ENCODE results near the gene ACSL6. TPM values are rescaled to one million over a fixed set of nuclear protein-coding genes. Genes with fewer than 3 reads are reported as not detected.

The ACSL6 gene, protein sequence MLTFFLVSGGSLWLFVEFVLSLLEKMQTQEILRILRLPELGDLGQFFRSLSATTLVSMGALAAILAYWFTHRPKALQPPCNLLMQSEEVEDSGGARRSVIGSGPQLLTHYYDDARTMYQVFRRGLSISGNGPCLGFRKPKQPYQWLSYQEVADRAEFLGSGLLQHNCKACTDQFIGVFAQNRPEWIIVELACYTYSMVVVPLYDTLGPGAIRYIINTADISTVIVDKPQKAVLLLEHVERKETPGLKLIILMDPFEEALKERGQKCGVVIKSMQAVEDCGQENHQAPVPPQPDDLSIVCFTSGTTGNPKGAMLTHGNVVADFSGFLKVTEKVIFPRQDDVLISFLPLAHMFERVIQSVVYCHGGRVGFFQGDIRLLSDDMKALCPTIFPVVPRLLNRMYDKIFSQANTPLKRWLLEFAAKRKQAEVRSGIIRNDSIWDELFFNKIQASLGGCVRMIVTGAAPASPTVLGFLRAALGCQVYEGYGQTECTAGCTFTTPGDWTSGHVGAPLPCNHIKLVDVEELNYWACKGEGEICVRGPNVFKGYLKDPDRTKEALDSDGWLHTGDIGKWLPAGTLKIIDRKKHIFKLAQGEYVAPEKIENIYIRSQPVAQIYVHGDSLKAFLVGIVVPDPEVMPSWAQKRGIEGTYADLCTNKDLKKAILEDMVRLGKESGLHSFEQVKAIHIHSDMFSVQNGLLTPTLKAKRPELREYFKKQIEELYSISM
- total RNA-seq (ENCODE audit: low replicate concordance), result 0.97 and 2.8 TPM in 2 replicates
- long read RNA-seq, partial matches to known transcripts, result 0 of 1 reads
- long read RNA-seq, other reads (novel, unspliced or antisense), result 1 of 1 reads

GRCh38 chr5:132011622-132012343 is at the start of gene ACSL6:
ACSL6 (minus strand) TSS chr5:132011658; CDS start chr5:132011553, 105 bp downstream.
- DNase-seq (ENCODE audit: extremely low spot score, unreplicated experiment), result peak; percentile 70
- Mint-ChIP-seq H3K27ac (no peak within 1 kb of the TSS), H3K4me3 (peak within 1 kb of the TSS; percentile 83), H3K9me3 (no peaks in the 10 kb centered on the region), H3K36me3 (no peaks in the 10 kb centered on the region), H3K27me3 (peaks cover 84% of the 10 kb centered on the region), H3K4me1 (ENCODE audit: unreplicated experiment) (no peaks in the 10 kb centered on the region)
- TF ChIP-seq, protein P1, sequence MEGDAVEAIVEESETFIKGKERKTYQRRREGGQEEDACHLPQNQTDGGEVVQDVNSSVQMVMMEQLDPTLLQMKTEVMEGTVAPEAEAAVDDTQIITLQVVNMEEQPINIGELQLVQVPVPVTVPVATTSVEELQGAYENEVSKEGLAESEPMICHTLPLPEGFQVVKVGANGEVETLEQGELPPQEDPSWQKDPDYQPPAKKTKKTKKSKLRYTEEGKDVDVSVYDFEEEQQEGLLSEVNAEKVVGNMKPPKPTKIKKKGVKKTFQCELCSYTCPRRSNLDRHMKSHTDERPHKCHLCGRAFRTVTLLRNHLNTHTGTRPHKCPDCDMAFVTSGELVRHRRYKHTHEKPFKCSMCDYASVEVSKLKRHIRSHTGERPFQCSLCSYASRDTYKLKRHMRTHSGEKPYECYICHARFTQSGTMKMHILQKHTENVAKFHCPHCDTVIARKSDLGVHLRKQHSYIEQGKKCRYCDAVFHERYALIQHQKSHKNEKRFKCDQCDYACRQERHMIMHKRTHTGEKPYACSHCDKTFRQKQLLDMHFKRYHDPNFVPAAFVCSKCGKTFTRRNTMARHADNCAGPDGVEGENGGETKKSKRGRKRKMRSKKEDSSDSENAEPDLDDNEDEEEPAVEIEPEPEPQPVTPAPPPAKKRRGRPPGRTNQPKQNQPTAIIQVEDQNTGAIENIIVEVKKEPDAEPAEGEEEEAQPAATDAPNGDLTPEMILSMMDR (conservative IDR thresholded peaks at IDR 0.05), result no peak

- Mint-ChIP-seq H3K4me3 (no peak within 1 kb of the TSS), H3K27ac (no peak within 1 kb of the TSS), H3K36me3 (no peaks in the 10 kb centered on the region), H3K9me3 (no peaks in the 10 kb centered on the region), H3K4me1 (ENCODE audit: unreplicated experiment) (no peaks in the 10 kb centered on the region), H3K27me3 (no peaks in the 10 kb centered on the region)
- TF ChIP-seq, protein P1 (conservative IDR thresholded peaks at IDR 0.05), result no peak
- no peak for DNase-seq (ENCODE audit: extremely low spot score, unreplicated experiment)
These were observed 49.2 kb upstream of the ACSL6 start, which contains the start of gene IL3 for GRCh38 chr5:132060501-132061161. IL3 (plus strand) TSS chr5:132060655; CDS start chr5:132060707, 52 bp downstream.

DNA sequence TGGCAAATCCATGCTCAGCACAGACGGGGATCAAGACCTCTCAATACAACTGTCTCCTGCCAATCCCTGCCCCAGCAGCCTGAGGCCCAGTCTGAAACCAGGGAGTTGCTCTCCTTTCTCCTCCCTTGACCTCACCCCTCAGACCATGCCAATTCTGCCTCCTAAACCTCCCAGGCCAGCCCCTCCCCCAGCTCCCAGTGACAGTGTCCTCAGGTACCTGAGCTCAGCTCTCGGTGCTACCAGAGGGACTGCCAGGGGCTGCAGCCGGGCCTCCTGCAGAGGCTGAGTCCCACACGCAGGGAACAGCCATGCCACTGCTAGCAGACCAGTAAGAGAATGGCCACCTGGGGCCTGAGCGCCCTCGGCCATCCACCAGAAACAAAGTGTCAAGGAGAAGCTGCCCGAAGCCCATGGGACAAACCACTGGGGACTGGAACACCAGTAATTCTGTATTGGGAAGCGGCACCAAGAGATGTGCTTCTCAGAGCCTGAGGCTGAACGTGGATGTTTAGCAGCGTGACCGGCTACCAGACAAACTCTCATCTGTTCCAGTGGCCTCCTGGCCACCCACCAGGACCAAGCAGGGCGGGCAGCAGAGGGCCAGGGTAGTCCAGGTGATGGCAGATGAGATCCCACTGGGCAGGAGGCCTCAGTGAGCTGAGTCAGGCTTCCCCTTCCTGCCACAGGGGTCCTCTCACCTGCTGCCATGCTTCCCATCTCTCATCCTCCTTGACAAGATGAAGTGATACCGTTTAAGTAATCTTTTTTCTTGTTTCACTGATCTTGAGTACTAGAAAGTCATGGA is 48.4 kb upstream of the ACSL6 start:
- Mint-ChIP-seq H3K4me3 (no peak overlapping the region), H3K36me3 (no peaks in the 10 kb centered on the region), H3K27ac (no peak overlapping the region), H3K27me3 (no peaks in the 10 kb centered on the region), H3K9me3 (no peaks in the 10 kb centered on the region), H3K4me1 (ENCODE audit: unreplicated experiment) (no peaks in the 10 kb centered on the region)
- DNase-seq (ENCODE audit: extremely low spot score, unreplicated experiment), result no peak
- TF ChIP-seq, protein P1 (conservative IDR thresholded peaks at IDR 0.05), result no peak

DNA sequence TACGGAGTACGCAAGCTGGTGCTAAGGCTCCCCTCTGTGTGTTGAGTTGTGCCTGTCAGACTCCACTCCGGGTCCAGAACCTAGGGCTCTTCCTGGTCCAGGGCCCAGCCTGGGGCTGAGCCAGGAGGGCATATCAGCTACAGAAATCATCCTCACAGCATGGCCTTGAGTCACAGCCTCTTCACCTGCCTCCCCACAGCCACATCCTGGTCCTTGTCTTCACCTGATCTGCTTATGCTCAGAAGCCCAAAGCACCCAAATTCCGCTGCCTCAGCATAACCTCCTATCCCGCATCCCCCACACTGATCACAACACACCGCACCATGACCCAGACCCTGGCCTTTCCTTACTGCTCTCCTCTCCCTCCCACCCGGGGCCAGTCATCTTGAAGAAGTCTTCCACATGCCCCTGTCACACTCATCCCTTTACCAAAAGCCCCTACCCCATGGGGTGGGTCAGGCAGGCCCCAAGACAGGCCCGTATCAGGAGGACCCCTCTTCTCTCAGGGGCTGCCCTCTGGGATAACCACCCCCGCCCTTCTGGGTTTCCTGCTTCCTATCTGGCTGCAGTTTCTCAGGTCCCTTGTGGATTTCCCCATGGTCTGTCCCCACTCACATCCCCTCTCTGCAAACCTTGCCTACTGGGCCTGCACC is 47.7 kb upstream of the ACSL6 start:
- H3K27me3 Mint-ChIP-seq, result no peaks in the 10 kb centered on the region
- TF ChIP-seq, protein P1 (conservative IDR thresholded peaks at IDR 0.05), result no peak
- H3K4me3 Mint-ChIP-seq, result no peak overlapping the region
- no peak overlapping the region for H3K27ac Mint-ChIP-seq
- H3K9me3 Mint-ChIP-seq, result no peaks in the 10 kb centered on the region
- DNase-seq (ENCODE audit: extremely low spot score, unreplicated experiment), result no peak
- no peaks in the 10 kb centered on the region for H3K4me1 Mint-ChIP-seq (ENCODE audit: unreplicated experiment)
- no peaks in the 10 kb centered on the region for H3K36me3 Mint-ChIP-seq

Measured in type B pancreatic cell (in vitro differentiated cells).